VCaP (cell line): ENCODE data around the gene ZNF652.
A peak's percentile ranks its signal among the peaks of the same experiment; 100 is the strongest.

ENCODE experiments used
- H3K27ac ChIP-seq: fragments of 450-650 bp; 2 replicates; pipeline ENCODE4 v1.5.1; 2017
- TF ChIP-seq, protein P1 (sequence below): fragments of 450-650 bp; conservative IDR thresholded peaks from 2 replicates; pipeline ENCODE4 v1.5.1; 2017; ENCODE audit warnings: mild to moderate bottlenecking, moderate library complexity

Gene ZNF652

DNA sequence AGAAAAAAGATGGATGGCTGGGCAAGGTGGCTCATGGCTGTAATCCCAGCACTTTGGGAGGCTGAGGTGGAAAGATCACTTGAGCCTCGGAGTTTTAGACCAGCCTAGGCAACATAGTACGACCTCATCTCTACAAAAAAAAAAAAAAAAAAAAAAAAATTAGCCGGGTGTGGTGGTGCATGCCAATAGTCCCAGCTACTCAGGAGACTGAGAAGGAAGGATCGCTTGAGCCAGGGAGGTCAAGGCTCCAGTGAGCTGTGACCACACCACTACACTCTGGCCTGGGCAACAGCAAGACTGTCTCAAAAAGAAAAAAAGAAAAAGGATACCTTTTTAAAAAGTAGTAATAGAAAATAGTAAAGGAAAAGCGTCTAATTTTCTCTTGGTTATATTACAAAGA, 20.7 kb downstream of the ZNF652 start:
- H3K27ac ChIP-seq: no peak overlapping the region
- TF ChIP-seq, protein P1, sequence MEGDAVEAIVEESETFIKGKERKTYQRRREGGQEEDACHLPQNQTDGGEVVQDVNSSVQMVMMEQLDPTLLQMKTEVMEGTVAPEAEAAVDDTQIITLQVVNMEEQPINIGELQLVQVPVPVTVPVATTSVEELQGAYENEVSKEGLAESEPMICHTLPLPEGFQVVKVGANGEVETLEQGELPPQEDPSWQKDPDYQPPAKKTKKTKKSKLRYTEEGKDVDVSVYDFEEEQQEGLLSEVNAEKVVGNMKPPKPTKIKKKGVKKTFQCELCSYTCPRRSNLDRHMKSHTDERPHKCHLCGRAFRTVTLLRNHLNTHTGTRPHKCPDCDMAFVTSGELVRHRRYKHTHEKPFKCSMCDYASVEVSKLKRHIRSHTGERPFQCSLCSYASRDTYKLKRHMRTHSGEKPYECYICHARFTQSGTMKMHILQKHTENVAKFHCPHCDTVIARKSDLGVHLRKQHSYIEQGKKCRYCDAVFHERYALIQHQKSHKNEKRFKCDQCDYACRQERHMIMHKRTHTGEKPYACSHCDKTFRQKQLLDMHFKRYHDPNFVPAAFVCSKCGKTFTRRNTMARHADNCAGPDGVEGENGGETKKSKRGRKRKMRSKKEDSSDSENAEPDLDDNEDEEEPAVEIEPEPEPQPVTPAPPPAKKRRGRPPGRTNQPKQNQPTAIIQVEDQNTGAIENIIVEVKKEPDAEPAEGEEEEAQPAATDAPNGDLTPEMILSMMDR: no peak

GRCh38 chr17:49339354-49339753, 22.7 kb downstream of the ZNF652 start:
- H3K27ac ChIP-seq: no peak overlapping the region
- TF ChIP-seq, protein P1: no peak

DNA sequence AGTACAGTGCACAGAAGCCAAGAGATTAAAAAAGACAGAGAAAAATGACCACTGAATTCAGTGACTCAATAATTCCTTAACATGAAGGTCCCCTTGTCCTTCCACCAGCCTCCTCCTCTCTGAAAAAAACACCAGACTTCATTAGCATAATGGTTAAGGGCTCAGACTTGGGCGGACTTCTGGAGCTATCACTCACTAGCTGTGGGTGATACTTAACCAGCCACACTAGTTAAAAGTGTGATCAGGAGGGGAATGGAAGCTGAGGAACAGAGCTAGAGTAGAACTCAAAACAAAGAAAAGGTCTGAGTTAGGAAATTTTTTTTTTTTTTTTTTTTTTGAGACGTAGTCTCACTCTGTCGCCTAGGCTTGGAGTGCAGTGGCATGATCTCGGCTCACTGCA, 23.2 kb downstream of the ZNF652 start:
- TF ChIP-seq, protein P1: no peak

GRCh38 chr17:49337884-49338283, 24.2 kb downstream of the ZNF652 start:
- TF ChIP-seq, protein P1: no peak
- no peak overlapping the region for H3K27ac ChIP-seq

More for the DNA sequence above, 23.2 kb downstream of the ZNF652 start:
- H3K27ac ChIP-seq: no peak overlapping the region

DNA sequence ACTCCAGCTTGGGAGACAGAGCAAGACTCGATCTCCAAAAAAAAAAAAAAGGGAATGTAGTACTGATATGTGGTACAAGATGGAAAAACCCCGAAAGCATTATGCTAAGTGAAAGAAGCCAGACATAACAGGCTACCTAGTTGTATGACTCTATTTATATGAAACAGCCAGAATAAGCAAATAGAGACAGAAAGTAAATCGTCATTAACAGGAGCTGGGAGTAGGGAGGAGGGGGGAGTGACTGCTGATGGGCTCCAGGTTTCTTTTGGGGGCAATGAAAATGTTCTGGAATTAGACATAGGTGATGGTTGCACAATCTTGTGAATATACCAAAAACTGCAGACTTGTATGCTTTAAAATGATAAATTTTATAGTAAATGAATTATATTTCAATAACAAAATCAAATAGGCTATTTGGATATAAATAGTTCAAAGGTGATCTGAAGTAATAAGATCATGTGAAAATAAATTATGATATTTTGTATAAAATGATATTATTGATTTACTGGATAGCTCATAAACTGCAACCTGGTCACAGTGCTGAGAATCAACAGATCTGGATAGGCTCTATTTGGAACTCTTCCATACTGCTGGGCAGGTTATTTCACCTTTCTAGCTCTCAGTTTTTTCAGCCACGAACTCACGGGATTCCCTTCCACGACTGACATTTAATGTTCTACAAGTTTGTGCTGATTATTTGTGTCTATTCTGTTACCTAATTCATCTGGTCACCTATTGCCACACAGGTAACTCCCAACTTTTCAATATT, 27.1 kb downstream of the ZNF652 start:
- peak overlapping the region; percentile 65 for H3K27ac ChIP-seq
- TF ChIP-seq, protein P1: no peak

DNA sequence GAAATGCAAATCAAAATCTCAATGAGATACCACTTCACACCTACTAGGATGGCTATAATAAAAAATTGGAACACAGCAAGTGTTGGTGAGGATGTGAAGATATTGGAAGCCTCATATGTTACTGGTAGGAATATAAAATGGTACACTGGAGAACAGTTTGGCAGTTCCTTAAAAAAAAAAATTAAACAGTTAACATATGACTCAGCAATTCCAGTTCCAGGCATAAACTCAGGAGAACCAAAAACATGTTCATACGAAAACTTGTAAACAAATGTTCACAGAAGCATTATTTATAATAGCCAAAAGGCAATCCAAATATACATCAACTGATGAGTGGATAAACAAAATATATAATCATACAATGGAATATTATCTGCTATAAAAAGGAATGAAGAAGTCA, 28.2 kb downstream of the ZNF652 start:
- TF ChIP-seq, protein P1: no peak
- H3K27ac ChIP-seq: peak overlapping the region; percentile 65

DNA sequence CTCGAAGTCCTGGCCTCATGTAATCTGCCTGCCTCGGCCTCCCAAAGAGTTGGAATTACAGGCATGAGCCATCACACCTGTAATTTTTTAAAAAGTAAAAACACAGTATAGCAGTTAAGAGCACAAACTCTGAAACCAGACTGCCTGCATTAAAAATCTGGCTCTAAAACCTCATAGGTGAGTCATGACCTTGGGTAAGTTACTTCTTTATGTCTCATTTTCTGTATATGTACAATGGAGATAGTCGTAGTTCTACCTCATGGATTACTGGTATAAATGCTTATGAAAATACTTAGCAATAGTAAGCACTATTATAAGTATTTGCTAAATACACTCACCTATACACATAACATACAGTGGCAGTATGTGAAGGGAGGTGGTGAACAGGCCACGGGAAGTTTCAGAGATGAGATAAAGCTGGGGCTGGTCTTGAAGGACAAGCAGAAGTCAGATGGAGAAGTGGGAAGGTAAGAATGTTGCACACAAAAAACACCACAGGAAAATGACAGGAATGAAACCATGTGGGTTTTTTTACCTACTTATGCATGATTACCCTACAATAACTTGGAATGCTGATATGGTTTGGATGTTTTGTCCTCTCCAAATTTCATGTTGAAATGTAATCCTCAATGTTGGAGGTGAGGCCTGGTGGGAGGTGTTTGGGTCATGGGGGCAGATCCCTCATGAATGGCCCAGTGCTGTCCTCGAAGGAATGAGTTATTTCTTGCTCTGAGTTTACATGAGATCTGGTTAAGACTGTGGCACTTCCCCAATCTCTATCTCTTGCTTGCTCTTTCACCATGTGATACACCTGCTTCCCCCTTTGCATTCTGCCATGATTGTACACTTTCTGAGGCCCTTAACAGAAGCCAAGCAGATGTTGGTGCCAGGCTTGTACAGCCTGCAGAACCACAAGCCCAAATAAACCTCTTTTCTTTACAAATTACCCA, 33.9 kb downstream of the ZNF652 start:
- TF ChIP-seq, protein P1: no peak
- H3K27ac ChIP-seq: no peak overlapping the region
